Tibial nerve (tissue), 3 donors: Measurements from ENCODE around the gene STX18.

Source experiments
- POLR2A ChIP-seq, 2 donors: fragments of 450-650 bp; IDR thresholded peaks; one replicate each; pipeline ENCODE4 v1.6.1; 2017; ENCODE audit warnings: antibody characterized with exemption in 2 of 2, mild to moderate bottlenecking in 2 of 2, moderate library complexity in 2 of 2
- TF ChIP-seq, protein P1 (sequence below), 5 experiments: fragments of 200-600 bp in 3 of 5; fragments of 450-650 bp in 2 of 5; sonication (generic) in 3 of 5; IDR thresholded peaks; one replicate each; pipeline ENCODE4 v1.5.1; 2016 to 2019; ENCODE audit warnings: antibody characterized with exemption in 5 of 5, mild to moderate bottlenecking in 3 of 5, moderate library complexity in 2 of 5

DNA sequence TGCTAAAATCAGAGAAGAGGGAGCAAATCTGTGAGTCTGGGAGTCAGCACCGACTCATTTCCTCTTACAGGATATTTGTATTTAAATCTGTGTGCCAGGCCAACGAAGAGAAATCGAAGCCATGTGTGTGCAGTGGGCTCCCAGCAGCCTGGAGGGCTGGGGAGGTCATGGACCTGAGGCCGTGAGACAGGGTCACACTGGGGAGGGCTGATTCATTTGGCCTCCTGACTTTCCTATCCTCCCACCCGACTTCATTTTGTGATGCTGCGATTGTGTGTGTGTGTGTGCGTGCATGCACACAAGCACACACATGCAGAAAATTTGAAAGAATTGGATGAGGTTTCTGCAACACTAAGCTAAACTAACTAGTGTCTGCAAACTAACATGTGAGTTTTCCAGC lies 48.7 kb upstream of the STX18 start:
- TF ChIP-seq, protein P1, sequence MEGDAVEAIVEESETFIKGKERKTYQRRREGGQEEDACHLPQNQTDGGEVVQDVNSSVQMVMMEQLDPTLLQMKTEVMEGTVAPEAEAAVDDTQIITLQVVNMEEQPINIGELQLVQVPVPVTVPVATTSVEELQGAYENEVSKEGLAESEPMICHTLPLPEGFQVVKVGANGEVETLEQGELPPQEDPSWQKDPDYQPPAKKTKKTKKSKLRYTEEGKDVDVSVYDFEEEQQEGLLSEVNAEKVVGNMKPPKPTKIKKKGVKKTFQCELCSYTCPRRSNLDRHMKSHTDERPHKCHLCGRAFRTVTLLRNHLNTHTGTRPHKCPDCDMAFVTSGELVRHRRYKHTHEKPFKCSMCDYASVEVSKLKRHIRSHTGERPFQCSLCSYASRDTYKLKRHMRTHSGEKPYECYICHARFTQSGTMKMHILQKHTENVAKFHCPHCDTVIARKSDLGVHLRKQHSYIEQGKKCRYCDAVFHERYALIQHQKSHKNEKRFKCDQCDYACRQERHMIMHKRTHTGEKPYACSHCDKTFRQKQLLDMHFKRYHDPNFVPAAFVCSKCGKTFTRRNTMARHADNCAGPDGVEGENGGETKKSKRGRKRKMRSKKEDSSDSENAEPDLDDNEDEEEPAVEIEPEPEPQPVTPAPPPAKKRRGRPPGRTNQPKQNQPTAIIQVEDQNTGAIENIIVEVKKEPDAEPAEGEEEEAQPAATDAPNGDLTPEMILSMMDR (IDR thresholded peaks at IDR 0.05): no peak
- TF ChIP-seq POLR2A (IDR thresholded peaks at IDR 0.05): no peak
